Activated CD4-positive, alpha-beta T cell treated with anti-CD3 and anti-CD28 coated beads, Interleukin-2, amount 50 U/mL, for 16 hours (primary cell): ENCODE results near the gene CATSPERD.

Experiments used
- DNase-seq: peaks from one replicate; pipeline ENCODE4 v3.0.0-alpha.2; 2020

Gene CATSPERD

DNA sequence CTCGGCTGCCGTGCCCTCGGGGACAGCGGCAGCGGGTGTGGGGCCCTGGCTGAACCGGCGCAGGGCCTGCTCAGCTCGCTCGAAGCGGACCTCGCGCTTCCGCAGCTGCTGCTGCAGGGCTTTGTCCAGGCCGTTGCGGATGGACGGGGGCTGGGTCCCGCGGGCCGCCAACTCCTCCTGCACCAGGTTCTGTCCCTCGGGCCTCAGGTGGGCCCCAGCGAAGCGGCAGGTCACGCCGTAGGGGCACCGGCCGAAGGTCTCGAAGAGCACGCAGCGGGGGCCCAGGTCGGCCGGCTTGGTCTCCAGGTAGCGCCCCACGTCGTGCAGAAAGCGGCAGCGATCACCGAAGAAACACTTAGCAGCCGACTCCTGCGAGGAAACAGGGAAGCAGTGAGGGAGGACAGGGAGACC, 68.9 kb downstream of the CATSPERD start:
- DNase-seq, result no peak

DNA sequence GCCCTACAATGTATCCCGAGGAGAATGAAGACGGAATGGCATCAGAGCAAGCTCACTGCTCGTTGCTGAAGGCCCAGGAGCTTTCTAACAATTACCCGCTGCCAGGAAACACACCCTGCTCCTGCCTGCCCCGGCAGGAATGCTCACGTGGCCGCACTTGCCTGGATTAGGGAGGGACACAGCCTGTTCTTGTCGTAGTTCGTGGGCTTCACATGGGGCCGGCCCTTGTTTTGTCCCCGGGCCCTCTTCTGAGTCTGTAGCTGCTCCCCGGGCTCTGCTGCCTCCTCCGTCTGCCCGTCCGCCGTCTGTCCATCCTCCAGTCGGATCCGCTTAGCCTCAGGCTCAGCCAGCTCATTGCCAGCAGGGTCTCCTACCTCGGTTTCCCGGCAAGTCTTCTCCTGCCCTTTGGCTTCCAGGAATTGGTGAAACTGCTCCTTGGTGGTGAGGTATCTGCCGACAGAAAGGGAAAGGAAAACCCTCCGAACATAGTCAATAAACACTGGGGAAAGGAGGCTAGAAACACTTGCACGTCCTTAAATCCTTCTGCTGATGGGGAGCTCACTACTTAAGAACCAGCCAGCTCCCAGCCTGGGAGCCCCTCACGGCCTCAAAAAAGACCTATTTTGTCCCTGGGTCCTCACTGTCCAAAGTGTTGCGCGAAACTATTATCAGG, 69.6 kb downstream of the CATSPERD start:
- DNase-seq, result no peak

DNA sequence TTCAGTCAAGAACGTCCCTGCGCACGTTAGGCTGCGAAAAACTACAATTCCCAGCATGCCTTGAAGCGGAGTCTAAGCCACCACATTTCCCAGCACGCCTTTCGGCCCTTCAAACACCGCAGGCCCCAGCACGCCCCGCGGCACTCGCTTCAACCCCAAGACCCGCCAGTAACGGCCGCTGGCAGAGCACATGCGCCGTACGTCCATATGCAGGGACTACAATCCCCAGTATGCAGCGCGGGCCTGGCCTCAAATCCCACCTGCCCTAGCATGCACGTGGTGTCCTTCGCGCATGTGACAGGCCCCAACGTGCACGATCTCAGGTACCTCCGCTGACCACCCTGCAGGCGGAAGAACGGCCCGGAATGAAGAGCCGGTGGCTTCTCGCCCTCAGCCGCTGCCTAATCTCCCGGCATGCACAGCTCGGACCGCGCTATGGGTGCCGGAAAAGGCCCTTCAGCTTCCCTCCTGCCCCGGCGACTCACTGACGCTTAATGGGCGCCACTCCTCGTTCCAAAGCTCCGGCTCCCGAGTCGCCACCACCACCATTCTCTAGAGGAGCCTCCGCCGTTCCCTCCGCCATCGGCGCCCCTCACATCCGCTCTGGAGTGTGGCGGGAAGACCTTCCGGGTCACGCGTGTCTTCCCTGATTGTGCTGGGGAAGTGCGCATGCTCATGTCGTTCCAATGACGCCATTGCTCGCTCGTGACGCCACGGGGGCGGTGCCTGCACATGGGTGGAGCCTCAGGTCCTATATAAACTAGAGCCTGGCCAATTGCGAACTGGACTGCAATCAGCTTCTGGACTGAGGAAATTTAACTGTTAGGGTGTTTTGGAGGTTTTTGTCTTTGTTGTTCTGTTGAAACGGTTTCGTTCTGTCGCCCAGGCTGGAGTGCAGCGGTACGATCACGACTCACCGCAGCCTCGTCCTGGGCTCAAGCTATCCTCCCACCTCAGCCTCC, 70.4 kb downstream of the CATSPERD start, which contains the start of gene DUS3L:
Gene DUS3L (minus strand): TSS at position 605 of the 962 bp plus-strand sequence. CDS start 22 bp downstream, at position 583.
- peak; percentile 98 for DNase-seq

DNA sequence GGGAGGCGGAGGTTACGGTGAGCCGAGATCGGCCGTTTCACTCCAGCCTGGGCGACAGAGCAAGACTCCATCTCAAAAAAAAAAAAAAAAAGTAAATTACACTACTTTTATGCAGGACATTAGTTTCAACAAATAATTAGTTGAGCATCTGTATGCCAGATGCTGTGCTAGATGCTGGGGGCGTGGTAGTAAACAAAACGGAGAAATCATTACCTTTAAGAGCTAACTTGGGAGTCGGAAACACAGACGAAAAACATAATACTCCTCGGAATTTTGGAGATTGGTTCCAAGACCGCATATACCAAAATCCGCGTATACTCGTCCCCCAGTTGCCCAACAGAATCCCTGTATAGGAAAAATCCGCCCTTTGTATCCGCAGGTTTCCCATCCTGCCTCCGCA, 71.8 kb downstream of the CATSPERD start:
- no peak for DNase-seq

DNA sequence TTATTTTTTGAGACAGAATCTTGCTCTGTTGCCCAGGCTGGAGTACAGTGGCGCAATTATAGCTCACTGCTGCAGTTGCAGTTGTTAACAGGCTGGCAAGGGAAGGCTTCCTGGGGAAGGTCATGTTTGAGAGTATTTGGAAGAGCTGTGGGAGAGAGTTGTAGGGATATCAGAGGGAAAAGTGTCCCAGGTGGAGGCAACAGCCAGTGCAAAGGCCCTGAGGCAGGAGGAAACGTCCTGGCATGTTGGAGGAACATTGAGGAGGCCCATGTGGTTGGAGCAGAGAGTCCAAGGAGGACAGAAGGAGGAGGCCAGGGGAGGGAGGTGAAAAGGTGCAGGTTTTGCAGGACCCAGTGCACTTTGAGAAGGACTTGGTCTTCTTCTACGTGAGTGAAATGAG, 72.8 kb downstream of the CATSPERD start:
- DNase-seq, result no peak

DNA sequence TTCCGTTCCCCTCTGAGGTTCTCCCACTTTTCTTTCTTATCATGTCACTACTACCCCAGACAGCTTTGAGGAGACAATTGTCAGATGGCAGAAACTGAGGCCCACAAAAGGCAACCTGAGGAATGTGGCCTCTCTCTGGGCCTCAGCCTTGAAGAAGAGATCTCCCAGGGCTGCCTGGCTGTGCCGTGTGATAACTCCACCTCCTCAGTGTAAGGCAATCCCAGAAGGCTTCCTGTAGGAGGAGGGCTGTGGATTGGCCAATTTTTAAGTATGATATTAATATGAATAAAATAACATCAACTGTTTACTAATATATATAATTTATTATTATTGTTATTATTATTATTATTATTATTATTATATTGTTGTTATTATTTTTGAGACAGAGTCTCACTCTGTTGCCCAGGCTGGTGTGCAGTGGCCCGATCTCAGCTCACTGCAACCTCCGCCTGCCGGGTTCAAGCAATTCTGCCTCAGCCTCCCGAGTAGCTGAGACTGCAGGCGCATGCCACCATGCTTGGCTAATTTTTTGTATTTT, 75.0 kb downstream of the CATSPERD start:
- no peak for DNase-seq

DNA sequence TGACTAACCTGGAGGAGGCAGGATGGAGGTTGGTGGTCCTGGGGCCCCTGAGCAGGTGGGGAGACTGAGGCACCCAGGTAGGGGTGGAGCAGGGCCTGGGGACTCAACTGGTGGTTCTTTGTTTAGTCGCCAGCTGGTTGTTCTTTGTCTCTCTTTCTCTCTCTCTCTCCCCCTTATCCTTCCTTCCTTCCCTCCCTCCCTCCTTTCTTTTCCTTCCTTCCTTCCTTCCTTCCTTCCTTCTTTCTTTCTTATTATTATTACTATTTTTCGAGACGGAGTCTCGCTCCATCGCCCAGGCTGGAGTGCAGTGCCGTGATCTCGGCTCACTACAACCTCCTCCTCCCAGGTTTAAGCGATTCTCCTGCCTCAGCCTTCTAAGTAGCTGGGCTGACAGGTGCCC, 77.8 kb downstream of the CATSPERD start:
- no peak for DNase-seq

DNA sequence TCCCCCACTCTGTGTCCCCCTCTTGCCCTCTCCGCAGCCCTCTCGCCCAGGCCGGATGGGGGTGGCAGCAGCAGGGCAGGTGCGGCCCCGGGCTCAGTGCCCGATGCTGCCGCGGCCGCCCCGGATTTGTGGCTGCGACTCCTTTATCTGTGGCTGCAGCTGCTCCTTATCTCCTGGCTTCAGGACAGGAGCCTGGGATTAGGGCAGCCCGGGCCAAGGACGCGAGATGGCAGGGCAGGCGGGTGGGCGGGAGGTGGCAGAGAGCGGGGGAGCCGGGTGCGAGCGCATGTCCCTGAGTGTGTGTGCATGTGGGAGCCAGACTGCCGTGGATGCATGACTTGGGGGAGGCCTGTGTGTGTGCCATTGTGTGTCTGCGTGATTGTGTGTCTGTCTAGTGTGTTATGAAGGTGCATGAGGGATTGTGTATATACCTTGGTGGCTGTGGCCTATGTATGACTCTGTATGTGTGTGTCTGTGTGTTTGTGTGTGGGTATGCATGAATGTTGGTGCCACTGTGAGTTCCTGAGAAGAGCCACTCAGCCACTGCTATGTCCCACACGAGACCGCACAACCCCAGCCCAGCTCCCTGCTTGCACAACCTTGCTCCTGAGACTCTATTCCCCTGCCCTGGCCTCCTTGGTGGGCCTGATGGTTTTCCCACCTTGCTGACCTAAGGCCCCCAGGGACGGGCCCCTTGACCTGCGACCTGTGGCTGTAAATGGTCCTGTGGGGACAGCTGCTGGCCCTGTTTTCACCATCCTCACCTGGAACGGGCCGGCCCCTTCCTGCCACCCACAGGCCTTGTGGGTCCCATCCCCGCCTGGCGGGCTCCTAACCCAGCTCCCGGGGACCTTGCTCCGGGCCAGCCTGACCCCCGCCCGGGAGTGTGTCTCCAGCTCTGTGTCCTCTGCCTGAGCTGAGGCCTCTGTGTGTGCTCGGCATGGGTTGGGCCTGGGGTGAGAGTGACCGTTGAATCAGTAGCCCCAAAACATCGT, 79.1 kb downstream of the CATSPERD start:
- DNase-seq, result no peak

DNA sequence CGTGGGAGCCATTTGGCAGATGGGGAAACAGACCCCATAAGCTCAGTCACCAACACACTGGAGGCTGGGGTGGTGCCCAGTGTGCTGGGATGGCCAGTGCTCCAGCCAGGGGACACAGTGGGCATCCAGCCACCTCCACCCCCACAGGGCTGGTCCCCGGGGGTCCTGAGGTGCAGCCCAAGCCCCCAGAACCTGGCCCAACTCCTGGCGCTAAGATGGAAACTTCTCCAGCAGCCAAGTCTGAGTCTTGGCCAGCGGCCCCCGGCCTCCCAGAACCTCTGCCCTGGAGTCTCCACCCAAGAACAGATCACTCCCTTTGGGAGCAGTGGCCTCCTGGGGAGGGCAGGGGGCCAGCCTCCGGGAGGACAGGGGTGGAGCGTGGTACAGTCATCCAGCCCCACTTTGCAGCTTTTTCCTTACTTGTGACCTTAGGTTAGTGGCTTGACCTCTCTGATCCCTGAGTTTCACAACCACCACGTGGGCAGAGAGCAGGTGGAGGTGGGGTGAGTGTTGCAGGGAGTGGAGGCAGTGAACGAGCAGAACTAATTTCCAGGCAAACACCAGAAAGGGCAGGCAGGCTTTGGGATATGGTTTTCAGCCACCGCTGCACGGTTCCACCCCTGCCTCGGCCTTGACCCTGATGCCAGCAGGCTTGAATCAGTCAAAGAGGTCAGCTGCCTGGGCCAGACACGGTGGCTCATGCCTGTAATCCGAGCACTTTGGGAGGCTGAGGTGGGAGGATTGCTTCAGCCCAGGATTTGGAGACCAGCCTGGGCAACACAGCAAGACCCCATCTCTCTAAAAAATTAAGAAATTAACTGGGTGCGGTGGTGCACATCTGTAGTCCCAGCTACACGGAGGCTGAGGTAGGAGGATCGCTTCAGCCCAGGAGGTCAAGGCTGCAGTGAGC, 80.2 kb downstream of the CATSPERD start:
- no peak for DNase-seq

DNA sequence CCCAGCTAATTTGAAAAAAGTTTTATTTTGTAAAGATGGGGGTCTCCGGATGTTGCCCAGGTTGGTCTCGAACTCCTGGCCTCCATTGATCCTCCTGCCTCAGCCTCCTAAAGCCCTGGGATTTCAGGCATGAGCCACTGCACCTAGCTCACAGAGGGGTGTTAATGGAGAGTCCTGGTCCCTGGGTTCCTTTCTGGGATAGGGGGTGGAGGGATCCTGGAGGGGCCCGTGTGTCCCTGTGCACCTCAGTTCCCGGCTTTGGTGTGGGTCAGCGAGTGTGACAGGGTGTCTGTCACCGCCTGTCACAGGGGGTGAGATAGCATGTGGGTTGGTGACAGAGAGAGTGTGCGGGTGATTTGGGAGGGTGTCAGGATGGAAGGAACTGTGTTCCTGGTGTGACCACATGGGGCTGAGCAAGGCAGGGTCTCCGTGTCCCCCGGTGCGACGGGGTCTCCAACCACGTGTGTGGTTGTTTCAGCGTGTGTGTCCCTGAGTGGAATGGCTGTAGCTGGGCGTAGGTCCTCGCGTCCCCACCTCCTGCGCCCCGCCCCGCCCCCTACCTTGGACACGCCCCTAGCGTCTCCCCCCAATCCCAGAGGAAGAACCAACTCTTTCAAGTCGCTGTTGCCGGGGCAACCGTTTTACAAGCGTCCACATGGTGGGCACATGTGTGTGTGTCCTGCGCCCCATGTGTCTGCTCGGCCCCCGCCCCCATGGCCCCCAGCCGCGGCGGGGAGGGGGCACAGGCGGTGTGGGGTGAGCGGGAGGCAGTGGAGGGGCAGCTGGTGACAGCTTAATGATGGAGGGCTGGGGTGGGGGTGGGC, 81.6 kb downstream of the CATSPERD start:
- DNase-seq, result no peak

DNA sequence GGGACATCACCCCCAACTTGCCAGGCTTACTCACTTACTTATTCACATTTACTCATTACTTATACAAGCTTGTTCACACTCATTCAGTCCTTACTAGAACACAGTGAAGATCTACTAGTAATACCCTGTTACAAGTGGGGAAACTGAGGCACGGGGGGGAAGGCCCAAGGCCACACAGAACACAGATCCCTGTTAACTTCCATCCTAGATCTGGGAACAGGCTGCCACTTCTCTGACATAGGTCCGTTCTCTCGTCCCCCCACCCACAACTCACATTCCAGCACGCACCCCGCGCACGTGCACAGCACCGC, 83.0 kb downstream of the CATSPERD start:
- DNase-seq, result no peak

DNA sequence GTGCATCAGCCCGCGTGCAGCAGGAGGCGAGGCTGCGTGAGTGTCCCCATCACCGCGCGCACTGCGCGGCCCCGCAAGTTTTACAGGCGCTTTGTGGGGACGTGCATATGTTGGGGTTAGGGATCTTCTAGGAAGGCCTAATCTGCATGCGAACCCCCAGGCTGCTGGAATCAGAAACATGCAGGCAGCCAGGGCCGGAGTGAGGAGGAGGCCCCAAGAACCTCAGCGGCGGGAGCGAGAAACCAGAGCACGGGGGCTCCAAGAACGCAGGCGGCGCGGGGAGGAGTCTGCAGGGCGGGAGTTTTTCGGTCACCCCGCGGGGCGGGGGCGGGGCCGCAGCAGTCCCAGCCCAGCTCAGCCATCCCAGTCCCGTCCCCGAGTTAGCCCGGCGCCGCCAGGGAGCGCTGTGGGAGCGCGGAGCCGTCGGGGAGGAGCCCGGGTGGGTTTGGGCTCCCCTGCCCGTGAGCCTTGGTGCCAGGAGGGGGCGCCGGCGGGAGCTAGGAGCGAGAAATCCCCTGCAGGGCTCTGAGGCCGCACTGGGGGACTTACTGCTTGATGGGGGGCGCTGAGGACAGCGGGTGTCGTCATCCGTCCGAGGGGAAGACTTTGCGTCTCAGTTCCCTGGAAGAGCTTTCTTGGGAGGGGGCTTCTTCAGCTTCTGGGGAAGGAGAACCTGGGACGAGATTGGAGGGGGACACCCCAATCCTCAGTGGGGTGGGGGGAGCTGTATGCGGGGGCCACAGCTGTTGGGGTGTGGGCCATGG, 83.5 kb downstream of the CATSPERD start:
- DNase-seq, result peak; percentile 95

DNA sequence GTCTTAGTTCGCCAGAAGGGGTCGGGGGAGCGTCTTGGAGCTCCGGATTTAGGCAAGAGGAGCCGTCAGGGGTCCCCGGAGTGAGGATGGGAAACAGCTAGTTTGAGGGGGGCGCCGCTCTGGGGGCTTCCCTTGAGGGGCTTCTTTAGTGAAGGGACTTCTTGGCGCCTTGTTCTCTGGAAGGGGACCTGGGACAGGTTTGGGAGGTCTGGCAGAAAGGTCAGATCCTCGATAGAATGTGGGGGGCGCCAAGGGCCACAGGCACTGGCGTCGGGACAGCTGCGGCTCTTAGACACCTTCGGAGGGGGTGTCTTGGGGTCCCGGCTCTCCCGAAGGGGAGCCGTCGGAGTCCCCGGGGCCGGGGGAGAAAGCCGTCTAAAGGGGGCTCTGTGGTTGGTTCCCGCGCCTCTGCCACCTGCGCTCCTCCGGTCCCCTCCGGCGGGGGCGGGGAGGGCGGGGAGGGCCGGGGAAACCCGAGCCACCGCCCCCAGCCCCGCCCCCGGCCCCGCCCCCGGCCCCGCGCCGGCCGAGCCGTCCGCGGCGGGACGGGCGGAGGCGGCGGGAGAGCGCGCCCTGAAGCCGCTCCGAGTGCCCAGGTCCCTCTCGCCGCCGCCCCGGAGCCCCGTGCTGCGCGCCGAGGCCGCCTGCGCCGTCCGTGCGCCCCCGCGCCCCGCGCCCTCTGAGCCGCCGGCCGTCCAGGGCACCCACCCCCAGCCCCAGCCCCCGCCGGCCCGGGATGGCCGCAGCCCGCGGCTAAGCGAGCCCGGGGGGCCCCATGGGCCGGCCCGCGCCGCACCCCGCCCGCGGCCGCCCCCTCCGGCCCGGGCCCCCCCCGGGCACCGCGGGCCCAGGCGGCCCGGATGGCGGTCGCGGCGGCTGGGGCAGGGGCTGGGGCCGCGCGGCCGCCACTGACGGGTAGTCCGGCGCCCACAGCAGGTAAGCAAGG, 84.4 kb downstream of the CATSPERD start, which contains the start of gene NRTN:
Gene NRTN (plus strand): TSS at position 552 of the 946 bp plus-strand sequence. CDS start 19,099 bp downstream, outside the sequence.
- no peak for DNase-seq

DNA sequence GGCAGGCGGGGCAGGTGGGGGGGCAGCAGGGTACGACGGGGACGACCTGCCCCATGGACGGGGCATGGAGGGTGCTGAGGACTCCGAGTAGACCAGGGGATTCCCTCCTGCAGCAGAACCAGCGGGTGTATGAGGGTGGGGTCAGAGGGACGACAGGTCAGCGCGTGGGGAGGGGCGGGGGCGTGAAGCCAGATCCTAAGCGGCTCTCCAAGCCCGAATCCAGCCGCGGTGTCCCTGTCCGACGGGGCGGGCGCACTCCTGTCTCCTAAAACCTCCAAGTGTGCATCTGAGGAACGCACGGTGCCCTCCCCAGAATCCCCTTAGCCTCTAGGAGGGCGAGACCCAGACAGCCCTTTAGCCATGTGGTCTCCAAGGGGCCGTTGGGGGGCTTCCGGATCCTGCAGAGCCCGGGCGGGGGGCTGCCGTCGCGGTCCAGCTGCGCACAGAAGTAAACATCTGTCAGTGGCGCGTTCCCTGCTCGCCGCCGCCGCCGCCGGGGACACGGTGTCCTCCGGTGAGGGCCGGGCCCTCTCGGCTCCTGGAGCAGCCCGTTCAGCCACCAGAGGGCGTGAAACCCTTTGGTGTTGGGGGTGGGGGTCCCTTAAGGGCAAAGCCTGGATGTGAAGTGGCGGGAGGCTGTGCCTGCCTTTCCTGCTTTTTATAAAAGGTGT, 85.2 kb downstream of the CATSPERD start:
- peak; percentile 40 for DNase-seq

DNA sequence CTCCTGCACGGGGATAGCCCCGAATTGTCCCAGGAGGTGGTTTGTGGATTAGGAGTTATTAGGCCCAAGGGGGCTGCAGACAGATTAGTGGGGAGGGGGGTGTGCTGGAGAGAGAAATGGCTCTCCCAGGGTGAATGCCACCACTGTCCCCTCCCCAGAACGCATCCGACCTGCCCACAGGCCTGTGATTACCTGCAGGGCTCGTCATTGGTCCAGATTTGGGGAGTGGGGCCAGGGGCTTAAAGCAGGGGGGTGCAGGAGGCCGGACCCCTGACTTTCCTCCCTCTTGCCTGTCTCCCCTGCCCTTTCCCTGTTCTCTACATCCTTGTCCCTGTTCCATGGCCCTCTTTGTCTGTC, 85.7 kb downstream of the CATSPERD start:
- DNase-seq, result no peak

DNA sequence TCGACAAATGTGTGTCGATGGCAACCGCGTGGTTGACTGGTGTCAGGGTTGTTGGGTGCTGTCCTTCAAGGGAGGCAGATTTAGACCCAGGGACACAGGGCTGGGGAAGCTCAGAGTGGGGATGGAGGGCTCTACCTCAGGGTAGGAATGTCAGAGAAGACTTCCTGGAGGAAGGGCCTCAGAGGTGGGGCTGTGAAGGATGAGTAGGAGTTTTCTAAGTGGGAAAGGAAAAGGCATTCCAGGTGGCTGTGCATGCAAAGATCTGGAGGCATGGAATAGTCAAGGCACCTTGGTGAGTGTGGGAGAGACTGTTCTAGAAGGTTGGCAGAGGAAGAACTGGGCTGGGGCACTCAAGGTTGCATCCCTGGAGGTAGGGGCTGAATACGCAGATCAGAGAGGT, 86.5 kb downstream of the CATSPERD start:
- DNase-seq, result no peak

DNA sequence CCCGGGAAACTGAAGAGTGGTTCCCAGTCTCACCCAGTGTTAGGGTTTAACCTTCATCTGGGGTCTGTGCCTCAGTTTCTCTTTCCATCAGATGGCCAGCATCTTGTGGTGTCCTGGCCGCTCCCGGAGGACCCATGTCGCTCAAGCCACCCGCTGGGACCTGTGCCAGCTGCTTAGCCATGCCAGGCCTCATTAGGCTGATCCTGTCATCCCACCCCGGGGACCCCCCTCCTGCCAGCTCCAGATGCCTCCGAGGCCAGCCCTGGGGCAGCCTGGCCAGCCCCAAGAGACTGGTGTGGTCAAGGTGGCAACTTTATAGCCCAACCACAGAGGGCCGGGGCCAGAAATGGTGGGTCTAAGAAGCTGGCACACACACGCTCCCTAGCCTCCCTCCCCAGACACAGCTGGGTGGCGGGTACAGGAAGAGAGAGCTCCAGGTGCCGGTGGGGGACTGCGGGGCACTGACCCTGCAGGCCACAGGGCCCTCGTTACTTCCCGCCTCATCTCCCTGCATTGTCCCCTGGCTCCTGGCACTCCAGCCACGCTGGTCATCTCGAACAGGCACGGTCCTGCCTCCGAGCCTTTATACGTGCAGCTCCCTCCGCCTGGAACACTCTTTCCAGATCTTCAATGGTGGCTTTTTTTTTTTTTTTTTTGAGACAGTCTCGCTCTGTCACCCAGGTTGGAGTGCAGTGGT, 87.8 kb downstream of the CATSPERD start:
- no peak for DNase-seq
